Measurements from ENCODE around the gene P2RX4. TPM values are rescaled to one million over a fixed set of nuclear protein-coding genes. Genes with fewer than 3 reads are reported as not detected.

The P2RX4 gene
- total and polyA plus RNA-seq, 4 donors: 16.5 to 32.1 (median 21.8) TPM

DNA sequence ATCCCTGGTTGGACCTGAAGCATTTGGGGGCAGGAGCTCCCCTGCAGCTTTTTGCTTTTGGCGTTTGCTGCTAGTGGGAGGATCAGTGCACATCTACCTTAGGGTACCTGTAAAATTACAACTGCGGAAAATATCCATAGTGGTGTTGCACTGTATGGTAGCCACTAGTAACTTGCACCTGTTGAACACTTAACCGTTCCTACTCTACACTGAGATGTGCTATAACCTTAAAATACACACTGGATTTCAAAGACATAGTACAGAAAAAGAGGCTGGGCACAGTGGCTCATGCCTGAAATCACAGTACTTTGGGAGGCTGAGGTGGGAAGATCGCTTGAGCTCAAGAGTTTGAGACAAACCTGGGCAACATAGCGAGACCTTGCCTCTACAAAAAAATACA, 2.9 kb downstream of the P2RX4 start:
- peaks cover 0 to 4% (median 0%) of the 10 kb centered on the region in 4 donors for H3K36me3 ChIP-seq (ENCODE audit: control insufficient read depth in 4 of 4, insufficient read depth in 3 of 4, low read depth in 1 of 4, low read length in 3 of 4)
- 95% methylated on average over 5 of the region's 5 CpGs for WGBS
- H3K4me3 ChIP-seq (ENCODE audit: low read depth in 1 of 3, low read length in 3 of 3): no peak overlapping the region
- TF ChIP-seq RXRA (IDR thresholded peaks at IDR 0.05): no peak
- H3K9me3 ChIP-seq (ENCODE audit: control insufficient read depth in 4 of 4, low read length in 3 of 4): no peaks in the 10 kb centered on the region
- no peaks in the 10 kb centered on the region for H3K27me3 ChIP-seq (ENCODE audit: control insufficient read depth in 4 of 4, insufficient read depth in 4 of 4, low read length in 3 of 4)
- DNase-seq (ENCODE audit: low spot score): no peak
- H3K9ac ChIP-seq (ENCODE audit: low read depth in 1 of 2, low read length in 2 of 2): no peak overlapping the region
- no peak overlapping the region for H3K27ac ChIP-seq (ENCODE audit: low read depth in 1 of 2, low read length in 2 of 2)
- peaks cover 3 to 28% (median 17%) of the 10 kb centered on the region in 4 donors for H3K4me1 ChIP-seq (ENCODE audit: control insufficient read depth in 4 of 4, insufficient read depth in 4 of 4, low read length in 3 of 4)

DNA sequence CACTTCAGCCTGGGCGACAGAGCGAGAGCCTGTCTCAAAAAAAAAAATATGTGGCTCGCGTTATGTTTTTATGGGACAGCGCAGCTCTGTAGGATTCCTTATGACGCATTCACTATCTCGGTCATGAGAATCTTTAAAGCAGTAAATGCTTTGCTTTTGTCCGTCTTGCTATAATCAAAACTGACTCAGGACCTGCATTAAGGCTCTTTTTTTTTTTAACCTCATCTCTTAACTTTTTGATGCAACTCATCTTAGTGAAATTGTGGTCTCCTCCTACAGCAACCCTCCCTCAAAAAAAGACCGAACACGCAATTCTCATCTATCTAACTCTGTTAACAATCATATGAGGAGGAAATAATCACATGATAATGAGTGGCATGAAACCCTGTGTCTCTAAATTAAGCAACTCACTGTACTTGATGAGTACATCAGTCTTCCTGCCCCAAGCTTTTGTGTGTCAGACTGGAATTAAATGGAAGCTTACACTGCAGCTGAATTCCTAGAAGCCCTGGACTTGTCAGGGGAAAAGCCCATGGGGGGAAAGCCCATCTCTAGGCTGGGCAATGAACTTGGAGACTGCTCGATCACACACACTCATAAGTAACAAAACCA, 4.3 kb downstream of the P2RX4 start:
- peaks cover 5 to 31% (median 18%) of the 10 kb centered on the region in 4 donors for H3K4me1 ChIP-seq (ENCODE audit: control insufficient read depth in 4 of 4, insufficient read depth in 4 of 4, low read length in 3 of 4)
- H3K9ac ChIP-seq (ENCODE audit: low read depth in 1 of 2, low read length in 2 of 2): peak overlapping the region in 1 of 2 donors; percentile 41
- no peak for DNase-seq (ENCODE audit: low spot score)
- H3K36me3 ChIP-seq (ENCODE audit: control insufficient read depth in 4 of 4, insufficient read depth in 3 of 4, low read depth in 1 of 4, low read length in 3 of 4): peaks cover 0 to 4% (median 0%) of the 10 kb centered on the region in 4 donors
- no peaks in the 10 kb centered on the region for H3K9me3 ChIP-seq (ENCODE audit: control insufficient read depth in 4 of 4, low read length in 3 of 4)
- H3K4me3 ChIP-seq (ENCODE audit: low read depth in 1 of 3, low read length in 3 of 3): no peak overlapping the region
- no peaks in the 10 kb centered on the region for H3K27me3 ChIP-seq (ENCODE audit: control insufficient read depth in 4 of 4, insufficient read depth in 4 of 4, low read length in 3 of 4)
- peak overlapping the region; percentile 87 to 98 for H3K27ac ChIP-seq (ENCODE audit: low read depth in 1 of 2, low read length in 2 of 2)
- 78% methylated on average over 11 of the region's 11 CpGs for WGBS
- TF ChIP-seq, protein P1, sequence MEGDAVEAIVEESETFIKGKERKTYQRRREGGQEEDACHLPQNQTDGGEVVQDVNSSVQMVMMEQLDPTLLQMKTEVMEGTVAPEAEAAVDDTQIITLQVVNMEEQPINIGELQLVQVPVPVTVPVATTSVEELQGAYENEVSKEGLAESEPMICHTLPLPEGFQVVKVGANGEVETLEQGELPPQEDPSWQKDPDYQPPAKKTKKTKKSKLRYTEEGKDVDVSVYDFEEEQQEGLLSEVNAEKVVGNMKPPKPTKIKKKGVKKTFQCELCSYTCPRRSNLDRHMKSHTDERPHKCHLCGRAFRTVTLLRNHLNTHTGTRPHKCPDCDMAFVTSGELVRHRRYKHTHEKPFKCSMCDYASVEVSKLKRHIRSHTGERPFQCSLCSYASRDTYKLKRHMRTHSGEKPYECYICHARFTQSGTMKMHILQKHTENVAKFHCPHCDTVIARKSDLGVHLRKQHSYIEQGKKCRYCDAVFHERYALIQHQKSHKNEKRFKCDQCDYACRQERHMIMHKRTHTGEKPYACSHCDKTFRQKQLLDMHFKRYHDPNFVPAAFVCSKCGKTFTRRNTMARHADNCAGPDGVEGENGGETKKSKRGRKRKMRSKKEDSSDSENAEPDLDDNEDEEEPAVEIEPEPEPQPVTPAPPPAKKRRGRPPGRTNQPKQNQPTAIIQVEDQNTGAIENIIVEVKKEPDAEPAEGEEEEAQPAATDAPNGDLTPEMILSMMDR (IDR thresholded peaks at IDR 0.05; ENCODE audit: low read depth, low read length, missing input control): no peak
- TF ChIP-seq TAF1 (conservative IDR thresholded peaks at IDR 0.05) (no peak), NR2F2 (IDR thresholded peaks at IDR 0.05) (no peak), FOXA2 (IDR thresholded peaks at IDR 0.05) (no peak), MAX (IDR thresholded peaks at IDR 0.05) (no peak), GABPA (IDR thresholded peaks at IDR 0.05 in 1 of 2, conservative IDR thresholded peaks at IDR 0.05 in 1 of 2) (no peak), HNF4G (IDR thresholded peaks at IDR 0.05) (no peak), RXRA (IDR thresholded peaks at IDR 0.05) (no peak), YY1 (IDR thresholded peaks at IDR 0.05) (no peak), FOXA1 (IDR thresholded peaks at IDR 0.05) (no peak), EGR1 (IDR thresholded peaks at IDR 0.05; ENCODE audit: low read depth in 2 of 2) (no peak), HNF4A (conservative IDR thresholded peaks at IDR 0.05) (no peak), SP1 (IDR thresholded peaks at IDR 0.05) (no peak), RAD21 (IDR thresholded peaks at IDR 0.05) (no peak), JUND (IDR thresholded peaks at IDR 0.05) (no peak)
- TF ChIP-seq, protein P2, sequence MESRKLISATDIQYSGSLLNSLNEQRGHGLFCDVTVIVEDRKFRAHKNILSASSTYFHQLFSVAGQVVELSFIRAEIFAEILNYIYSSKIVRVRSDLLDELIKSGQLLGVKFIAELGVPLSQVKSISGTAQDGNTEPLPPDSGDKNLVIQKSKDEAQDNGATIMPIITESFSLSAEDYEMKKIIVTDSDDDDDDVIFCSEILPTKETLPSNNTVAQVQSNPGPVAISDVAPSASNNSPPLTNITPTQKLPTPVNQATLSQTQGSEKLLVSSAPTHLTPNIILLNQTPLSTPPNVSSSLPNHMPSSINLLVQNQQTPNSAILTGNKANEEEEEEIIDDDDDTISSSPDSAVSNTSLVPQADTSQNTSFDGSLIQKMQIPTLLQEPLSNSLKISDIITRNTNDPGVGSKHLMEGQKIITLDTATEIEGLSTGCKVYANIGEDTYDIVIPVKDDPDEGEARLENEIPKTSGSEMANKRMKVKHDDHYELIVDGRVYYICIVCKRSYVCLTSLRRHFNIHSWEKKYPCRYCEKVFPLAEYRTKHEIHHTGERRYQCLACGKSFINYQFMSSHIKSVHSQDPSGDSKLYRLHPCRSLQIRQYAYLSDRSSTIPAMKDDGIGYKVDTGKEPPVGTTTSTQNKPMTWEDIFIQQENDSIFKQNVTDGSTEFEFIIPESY (IDR thresholded peaks at IDR 0.05): no peak
- TF ChIP-seq, protein P3, sequence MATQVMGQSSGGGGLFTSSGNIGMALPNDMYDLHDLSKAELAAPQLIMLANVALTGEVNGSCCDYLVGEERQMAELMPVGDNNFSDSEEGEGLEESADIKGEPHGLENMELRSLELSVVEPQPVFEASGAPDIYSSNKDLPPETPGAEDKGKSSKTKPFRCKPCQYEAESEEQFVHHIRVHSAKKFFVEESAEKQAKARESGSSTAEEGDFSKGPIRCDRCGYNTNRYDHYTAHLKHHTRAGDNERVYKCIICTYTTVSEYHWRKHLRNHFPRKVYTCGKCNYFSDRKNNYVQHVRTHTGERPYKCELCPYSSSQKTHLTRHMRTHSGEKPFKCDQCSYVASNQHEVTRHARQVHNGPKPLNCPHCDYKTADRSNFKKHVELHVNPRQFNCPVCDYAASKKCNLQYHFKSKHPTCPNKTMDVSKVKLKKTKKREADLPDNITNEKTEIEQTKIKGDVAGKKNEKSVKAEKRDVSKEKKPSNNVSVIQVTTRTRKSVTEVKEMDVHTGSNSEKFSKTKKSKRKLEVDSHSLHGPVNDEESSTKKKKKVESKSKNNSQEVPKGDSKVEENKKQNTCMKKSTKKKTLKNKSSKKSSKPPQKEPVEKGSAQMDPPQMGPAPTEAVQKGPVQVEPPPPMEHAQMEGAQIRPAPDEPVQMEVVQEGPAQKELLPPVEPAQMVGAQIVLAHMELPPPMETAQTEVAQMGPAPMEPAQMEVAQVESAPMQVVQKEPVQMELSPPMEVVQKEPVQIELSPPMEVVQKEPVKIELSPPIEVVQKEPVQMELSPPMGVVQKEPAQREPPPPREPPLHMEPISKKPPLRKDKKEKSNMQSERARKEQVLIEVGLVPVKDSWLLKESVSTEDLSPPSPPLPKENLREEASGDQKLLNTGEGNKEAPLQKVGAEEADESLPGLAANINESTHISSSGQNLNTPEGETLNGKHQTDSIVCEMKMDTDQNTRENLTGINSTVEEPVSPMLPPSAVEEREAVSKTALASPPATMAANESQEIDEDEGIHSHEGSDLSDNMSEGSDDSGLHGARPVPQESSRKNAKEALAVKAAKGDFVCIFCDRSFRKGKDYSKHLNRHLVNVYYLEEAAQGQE (IDR thresholded peaks at IDR 0.05): no peak
- TF ChIP-seq, protein P4, sequence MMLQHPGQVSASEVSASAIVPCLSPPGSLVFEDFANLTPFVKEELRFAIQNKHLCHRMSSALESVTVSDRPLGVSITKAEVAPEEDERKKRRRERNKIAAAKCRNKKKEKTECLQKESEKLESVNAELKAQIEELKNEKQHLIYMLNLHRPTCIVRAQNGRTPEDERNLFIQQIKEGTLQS (IDR thresholded peaks at IDR 0.05): no peak

Data from liver (tissue), 9 donors.